Lower lobe of right lung (tissue), 2 donors: ENCODE measurements around the gene ZBTB2. TPM values are rescaled to one million over a fixed set of nuclear protein-coding genes. Genes with fewer than 3 reads are reported as not detected.

ENCODE experiments used
- ATAC-seq, 2 donors: fragments of 200-7000 bp; cut with Tn5 transposase; one replicate each; pipeline ENCODE4 v1.9.1; 2020 to 2022; ENCODE audit warnings: mild to moderate bottlenecking in 2 of 2, moderate library complexity in 2 of 2
- DNase-seq: peaks from one replicate; pipeline ENCODE4 v3.0.0-alpha.2; 2020
- H3K27ac ChIP-seq: fragments of 200-600 bp; one replicate; pipeline ENCODE4 v1.8.0; 2022
- H3K27me3 ChIP-seq: fragments of 200-600 bp; one replicate; pipeline ENCODE4 v1.8.0; 2022; ENCODE audit warnings: low read depth
- H3K36me3 ChIP-seq: fragments of 200-600 bp; one replicate; pipeline ENCODE4 v1.8.0; 2022; ENCODE audit warnings: mild to moderate bottlenecking
- H3K4me1 ChIP-seq: fragments of 200-600 bp; one replicate; pipeline ENCODE4 v1.8.0; 2022
- H3K4me3 ChIP-seq: fragments of 200-600 bp; one replicate; pipeline ENCODE4 v1.8.0; 2022; ENCODE audit warnings: mild to moderate bottlenecking
- H3K9me3 ChIP-seq: fragments of 200-600 bp; one replicate; pipeline ENCODE4 v1.8.0; 2022
- intact Hi-C: fragments of 100-400 bp; cut with DNase I; formaldehyde crosslinking; loops from one replicate; pipeline ENCODE4 v1.11.0; 2022
- total RNA-seq: library from RNA; stranded (reverse); fragmentation: NEBNext Ultra II Directional; extraction: Animal tissue kit (Norgen Biotek cat#: 25700); gene quantifications from one replicate; pipeline ENCODE4 v1.2.1, GENCODE V29; 2021
- TF ChIP-seq, protein P1 (sequence below): fragments of 200-600 bp; IDR thresholded peaks from one replicate; pipeline ENCODE4 v1.8.0; 2022; ENCODE audit warnings: antibody characterized with exemption, mild to moderate bottlenecking
- donor health status: DM: no; HTN: yes; CAD: no; lungs with severe emphysema.

The ZBTB2 gene
- total RNA-seq, 1 donor from 2014 or later: 10.3 TPM

DNA sequence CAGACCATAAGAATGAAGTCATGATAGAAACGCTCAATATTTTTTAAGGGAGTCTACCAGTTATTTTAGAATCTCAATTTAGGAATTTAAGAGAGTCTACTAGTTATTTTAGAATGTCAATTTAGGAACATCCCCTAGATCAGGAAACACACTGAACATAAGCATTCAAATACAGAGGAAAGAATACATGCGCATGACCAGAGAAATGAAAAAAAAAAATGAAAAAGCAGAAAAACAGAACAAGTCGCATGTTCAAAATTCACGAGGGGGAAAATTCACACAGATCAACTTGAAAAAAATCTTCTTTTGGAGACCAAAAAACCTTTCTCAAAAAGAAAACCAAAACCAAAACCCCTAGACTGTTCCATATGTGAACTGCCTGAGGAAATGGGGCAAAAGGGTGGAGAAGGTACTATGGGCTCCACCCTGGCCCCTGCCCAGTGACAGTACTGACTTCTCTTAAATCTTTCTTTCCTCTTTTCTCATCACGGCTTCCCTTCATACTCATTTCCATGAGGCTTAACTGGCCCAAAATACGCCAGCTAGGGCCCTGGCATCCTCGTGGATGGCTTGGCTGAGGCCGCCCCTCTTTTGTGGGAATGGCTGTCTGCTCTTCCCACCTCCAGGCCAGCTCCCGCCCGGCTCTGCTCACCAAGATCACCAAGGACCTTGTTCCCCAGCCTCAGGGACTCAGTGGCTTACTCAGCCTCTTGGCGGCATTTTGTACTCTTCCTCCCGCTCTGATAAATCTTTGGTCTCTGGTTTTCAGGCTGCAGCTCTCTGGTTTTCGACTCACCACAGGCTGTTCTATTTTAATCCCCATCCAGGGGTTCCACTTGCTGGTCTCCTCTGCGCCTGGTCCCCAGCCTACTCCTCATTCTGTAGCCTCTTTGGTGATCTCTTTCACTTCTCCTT, 11.2 kb downstream of the ZBTB2 start:
- DNase-seq (no peak), ATAC-seq (peak; percentile 84 to 86)
- Histone ChIP-seq H3K27ac (peak overlapping the region; percentile 39), H3K27me3 (no peaks in the 10 kb centered on the region), H3K4me3 (peak overlapping the region; percentile 10), H3K36me3 (no peaks in the 10 kb centered on the region), H3K9me3 (no peaks in the 10 kb centered on the region), H3K4me1 (peaks cover 24% of the 10 kb centered on the region)
- TF ChIP-seq, protein P1, sequence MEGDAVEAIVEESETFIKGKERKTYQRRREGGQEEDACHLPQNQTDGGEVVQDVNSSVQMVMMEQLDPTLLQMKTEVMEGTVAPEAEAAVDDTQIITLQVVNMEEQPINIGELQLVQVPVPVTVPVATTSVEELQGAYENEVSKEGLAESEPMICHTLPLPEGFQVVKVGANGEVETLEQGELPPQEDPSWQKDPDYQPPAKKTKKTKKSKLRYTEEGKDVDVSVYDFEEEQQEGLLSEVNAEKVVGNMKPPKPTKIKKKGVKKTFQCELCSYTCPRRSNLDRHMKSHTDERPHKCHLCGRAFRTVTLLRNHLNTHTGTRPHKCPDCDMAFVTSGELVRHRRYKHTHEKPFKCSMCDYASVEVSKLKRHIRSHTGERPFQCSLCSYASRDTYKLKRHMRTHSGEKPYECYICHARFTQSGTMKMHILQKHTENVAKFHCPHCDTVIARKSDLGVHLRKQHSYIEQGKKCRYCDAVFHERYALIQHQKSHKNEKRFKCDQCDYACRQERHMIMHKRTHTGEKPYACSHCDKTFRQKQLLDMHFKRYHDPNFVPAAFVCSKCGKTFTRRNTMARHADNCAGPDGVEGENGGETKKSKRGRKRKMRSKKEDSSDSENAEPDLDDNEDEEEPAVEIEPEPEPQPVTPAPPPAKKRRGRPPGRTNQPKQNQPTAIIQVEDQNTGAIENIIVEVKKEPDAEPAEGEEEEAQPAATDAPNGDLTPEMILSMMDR: no peak
- intact Hi-C loops: no loop called here

DNA sequence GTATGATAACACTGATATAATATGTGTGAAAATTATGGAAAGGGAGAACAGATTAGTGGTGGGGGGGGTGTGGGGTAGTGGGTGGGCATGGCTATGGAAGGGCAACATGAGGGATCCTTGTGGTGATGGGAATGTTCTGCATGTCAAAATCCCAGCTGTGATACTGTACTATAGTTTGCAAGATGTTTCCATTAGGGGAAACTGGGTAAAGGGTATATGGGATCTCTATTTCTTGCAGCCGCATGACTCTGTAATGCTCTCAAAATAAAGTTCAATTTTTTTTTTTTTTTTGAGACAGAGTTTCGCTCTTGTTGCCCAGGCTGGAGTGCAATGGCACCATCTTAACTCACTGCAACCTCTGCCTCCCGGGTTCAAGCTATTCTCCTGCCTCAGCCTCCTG, 14.3 kb downstream of the ZBTB2 start:
- TF ChIP-seq, protein P1: no peak
- Histone ChIP-seq H3K36me3 (peaks cover 7% of the 10 kb centered on the region), H3K27me3 (no peaks in the 10 kb centered on the region), H3K4me3 (no peak overlapping the region), H3K27ac (no peak overlapping the region), H3K9me3 (no peaks in the 10 kb centered on the region), H3K4me1 (peaks cover 31% of the 10 kb centered on the region)
- DNase-seq (no peak), ATAC-seq (no peak)
- intact Hi-C loops: no loop called here

DNA sequence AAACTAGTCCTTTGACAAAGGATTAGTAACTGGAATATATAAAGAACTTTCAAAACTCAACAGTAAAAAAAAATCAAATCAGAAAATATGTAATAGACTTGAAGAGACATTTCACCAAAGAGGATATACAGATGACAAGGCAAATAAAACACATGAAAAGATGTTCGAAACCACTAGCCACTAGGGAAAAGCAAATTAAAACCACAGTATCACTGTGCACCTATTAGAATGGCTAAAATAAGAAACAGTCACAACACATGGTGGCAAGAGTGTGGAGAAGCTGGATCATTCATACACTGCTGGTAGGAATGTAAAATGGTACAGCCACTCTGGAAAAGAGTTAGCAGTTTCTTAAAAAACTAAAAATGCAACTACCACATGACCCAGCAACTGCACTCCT, 14.9 kb downstream of the ZBTB2 start:
- Histone ChIP-seq H3K27me3 (no peaks in the 10 kb centered on the region), H3K4me3 (no peak overlapping the region), H3K9me3 (no peaks in the 10 kb centered on the region), H3K36me3 (peaks cover 14% of the 10 kb centered on the region), H3K27ac (no peak overlapping the region), H3K4me1 (peaks cover 31% of the 10 kb centered on the region)
- DNase-seq: no peak
- intact Hi-C loops: no loop called here
- TF ChIP-seq, protein P1: no peak
- no peak for ATAC-seq

DNA sequence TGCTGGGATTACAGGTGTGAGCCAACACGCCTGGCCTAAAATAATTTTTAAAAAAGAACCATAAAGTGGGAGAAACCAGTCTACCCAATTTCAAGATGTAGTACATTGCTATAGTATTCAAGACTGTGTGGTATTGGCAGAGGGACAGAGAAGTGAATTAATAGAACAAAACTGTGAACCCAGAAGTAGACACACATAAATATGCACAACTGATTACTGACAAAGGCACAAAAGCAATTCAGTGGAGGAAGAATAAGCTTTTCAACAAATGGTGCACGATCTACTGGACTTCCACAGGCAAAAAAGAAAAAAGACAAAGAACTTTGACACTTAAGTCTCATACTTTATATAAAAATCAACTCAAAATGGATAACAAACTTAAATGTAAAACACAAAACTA, 15.5 kb downstream of the ZBTB2 start:
- peaks cover 31% of the 10 kb centered on the region for H3K4me1 ChIP-seq
- no peak overlapping the region for H3K4me3 ChIP-seq
- intact Hi-C loops: no loop called here
- DNase-seq (no peak), ATAC-seq (no peak)
- peaks cover 20% of the 10 kb centered on the region for H3K36me3 ChIP-seq
- no peak overlapping the region for H3K27ac ChIP-seq
- H3K9me3 ChIP-seq: no peaks in the 10 kb centered on the region
- H3K27me3 ChIP-seq: no peaks in the 10 kb centered on the region
- TF ChIP-seq, protein P1: no peak

DNA sequence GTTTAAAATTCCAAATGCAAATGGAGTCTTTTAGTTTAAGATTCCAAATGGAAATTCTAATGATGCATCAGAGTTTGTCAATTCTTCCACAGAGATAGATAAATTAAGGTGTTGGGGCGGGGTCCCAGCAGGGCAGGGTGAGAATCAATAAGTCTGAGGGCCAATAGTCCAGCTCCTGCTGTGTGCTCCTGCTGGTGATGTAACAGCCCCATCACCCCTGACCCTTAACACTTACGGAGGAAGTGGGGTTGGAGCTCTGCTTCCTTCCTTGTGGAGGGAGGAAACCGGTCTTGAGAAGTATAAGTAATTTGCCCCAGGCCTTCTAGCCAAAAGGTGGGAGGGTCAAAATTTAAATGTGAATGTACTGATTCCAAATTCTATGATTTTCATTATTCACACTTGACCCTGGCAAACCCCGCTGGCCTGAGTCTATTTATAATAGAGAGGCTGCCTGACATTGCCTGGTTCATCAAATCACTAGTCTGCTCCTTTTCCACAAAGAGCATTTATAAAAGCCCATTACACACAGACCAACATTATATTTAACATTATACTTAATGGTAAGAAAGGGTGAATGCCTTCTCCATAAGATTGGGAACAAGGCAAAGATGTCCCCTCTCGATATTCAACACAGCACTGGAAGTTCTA, 17.2 kb downstream of the ZBTB2 start:
- intact Hi-C loops: no loop called here
- ATAC-seq (peak; percentile 65 to 68), DNase-seq (no peak)
- Histone ChIP-seq H3K4me3 (no peak overlapping the region), H3K36me3 (peaks cover 36% of the 10 kb centered on the region), H3K9me3 (no peaks in the 10 kb centered on the region), H3K27me3 (no peaks in the 10 kb centered on the region), H3K27ac (no peak overlapping the region), H3K4me1 (peaks cover 23% of the 10 kb centered on the region)
- TF ChIP-seq, protein P1: no peak
